GM19238 (cell line): ENCODE results near the gene NTM.

Experiments
- DNase-seq: peaks from one replicate; pipeline ENCODE4 v3.0.0; 2011; ENCODE audit warnings: low spot score; ENCODE audit not compliant: insufficient read length

NTM gene

DNA sequence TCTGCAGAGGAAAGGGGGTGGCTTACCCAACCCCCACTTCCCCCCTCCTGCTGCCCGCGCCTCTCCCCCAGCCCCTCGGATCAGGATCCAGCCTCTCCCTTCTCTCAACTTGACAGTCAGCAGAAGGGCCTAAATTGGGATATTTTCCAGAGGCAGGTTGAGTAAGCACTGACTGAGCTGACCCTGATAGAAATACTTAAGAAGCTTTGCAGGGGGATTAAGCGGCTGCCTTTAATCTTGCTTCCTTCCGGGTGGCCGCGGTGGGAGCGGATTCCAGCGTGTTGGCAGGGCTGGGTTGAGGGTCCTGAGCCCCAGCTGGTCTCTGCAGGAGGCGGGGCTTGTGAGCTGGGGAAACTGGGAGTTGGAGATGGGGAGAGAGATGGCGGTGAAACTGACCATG, 445.2 kb downstream of the NTM start:
- DNase-seq = no peak

GRCh38 chr11:131816051-131816450, 445.6 kb downstream of the NTM start:
- no peak for DNase-seq

- no peak for DNase-seq
These were observed 447.3 kb downstream of the NTM start for GRCh38 chr11:131817687-131818188.

DNA sequence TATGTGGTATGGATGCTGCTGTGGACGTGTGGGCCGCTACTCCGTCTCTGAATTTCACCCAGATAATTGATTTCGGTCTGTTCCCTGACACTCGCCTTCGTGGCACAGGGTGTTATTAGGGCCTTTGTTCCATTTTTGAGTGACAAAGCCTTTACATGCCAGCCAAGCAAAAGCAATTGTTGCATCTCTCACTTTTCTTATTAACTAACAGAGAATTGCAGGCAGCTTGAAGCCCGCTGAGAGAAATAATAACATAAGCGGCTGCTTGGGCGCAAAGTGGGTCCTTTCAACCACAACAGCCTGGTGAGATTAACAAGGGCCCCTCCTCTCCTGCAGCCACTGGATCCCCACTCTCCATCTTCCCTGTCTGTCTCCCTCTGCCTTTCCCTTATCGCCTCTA, 449.4 kb downstream of the NTM start:
- DNase-seq = no peak

- DNase-seq = no peak
These were observed 452.1 kb downstream of the NTM start for GRCh38 chr11:131822506-131822905.

GRCh38 chr11:131823772-131824171, 453.4 kb downstream of the NTM start:
- no peak for DNase-seq

DNA sequence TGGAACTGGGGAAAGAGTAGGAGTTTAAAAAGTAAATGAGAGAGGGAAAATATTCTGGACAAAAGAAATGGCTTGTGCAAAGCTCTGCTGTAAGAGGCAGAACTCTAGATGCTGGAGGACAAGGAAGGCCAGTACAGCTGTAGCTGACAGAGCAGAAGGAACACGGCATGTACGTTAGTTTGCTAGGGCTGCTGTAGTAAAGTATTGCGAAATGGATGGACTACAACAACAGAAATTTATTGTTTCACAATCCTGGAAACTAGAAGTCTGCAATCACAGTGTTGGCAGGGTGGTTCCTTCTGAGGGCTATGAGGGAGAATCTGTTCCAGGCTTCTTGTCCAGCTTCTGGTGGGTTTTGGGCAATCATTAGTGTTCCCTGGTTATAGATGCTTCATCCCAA, 454.4 kb downstream of the NTM start:
- DNase-seq = no peak

DNA sequence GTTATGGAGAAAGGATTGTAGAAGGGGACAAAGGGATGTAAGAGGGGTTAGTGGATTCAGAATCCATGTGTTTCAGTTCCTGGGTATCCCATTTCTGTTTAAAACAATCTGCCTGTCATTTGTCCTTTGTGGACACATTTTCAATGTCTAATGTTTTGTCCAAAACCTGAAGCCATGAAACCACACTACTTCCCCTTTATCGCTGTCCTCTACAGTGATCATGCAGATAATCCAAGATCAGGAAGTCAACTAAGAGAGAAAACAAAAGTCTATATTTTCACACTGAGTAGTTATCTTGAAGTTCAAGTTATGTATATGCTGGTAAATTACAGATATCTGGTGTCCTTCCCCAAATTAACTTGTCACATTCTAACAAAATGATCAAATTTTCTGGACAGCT, 457.0 kb downstream of the NTM start:
- DNase-seq = no peak

DNA sequence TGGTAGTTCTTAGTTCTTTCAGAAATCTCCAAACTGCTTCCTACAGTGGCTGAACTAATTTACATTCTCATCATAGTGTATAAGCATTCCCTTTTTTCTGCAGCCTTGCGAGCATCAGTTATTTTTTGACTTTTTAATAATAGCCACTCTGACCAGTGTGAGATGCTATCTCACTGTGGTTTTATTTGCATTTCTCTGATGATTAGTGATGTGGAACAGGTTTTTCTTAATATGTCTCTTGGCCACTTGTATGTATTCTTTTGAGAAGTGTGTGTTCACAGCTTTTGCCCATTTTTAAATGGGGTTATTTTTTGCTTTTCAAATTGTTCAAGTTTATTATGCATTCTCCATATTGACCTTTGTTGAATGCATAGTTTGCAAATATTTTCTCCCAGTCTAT, 459.3 kb downstream of the NTM start:
- no peak for DNase-seq

DNA sequence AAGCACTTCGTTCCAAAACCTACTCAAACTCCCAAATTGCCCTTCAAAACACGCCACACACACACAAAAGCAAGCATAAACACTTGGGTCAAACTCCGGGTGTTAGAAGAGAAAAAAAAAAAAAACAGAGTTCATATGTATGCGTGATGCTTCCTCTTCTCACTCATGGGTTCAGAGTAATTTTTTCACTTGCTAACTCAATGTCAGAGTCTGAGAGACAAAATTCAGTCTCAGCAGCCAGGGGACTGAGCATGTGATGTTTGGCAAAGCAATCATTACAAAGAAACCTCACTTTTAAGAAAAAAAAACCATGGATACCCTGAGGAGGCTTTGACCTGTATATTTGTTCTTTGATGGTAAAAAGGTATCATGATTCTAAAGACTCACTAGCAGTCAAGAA, 461.7 kb downstream of the NTM start:
- DNase-seq = no peak

GRCh38 chr11:131833366-131833765, 463.0 kb downstream of the NTM start:
- DNase-seq = no peak

DNA sequence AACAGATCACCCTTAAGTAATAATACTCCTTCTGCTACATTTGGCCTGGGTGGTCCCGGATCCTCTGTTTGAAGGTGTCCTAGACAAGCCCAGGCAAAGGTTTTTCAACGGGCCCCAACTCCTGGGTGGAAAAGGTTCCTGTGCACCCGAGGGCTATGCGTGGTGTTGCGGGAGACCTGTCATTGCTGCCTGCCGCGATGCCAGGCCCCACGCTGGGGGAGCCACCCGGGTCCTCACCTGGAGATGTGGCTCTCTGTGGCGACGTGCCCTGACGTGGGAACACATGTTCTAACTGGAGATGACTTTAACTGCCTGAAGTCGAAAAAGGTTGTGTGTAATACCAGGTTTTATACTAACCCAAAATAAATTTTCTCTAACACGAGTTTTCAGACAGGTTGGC, 467.1 kb downstream of the NTM start:
- no peak for DNase-seq

- DNase-seq = no peak
These were observed 467.6 kb downstream of the NTM start for GRCh38 chr11:131838016-131838415.

DNA sequence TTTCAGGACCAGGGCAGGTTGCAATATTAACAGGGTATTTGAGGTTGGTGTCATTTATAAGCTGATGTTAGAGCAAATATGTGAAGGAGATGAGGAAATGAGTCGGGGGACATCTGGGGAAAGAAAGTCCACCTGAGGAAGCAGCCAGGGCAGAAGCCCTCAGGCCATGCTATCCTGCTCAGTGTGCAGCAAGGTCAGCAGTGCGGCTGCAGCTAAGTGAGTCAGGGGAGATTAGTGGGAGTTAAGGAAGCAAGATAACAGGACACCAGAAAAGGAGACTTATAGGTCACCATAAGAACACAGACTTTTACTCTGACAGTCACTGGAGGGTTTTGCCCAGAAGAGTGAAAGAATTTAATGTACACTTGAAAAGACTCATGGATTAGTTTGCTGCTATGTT, 468.9 kb downstream of the NTM start:
- DNase-seq = no peak

DNA sequence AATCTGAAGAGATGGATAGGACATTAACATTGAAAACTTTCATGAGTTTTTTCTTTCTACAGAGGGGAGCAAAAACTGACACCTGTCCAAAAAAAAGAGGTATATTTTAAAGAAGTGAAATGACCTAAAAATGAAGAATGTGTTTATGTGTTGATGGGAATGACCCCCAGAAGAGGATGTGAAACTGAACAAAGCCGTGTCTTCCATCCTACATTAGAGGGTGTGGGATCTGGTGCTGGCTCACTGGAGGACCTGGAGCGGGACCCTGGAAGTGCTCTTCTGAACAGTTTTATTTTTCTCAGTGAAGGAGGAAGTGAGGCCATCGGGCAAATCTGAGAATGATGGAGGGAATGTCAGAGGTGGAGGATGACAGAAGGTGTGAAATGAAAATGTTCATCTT, 470.1 kb downstream of the NTM start:
- DNase-seq = no peak

GRCh38 chr11:131841028-131841427, 470.6 kb downstream of the NTM start:
- DNase-seq = no peak

DNA sequence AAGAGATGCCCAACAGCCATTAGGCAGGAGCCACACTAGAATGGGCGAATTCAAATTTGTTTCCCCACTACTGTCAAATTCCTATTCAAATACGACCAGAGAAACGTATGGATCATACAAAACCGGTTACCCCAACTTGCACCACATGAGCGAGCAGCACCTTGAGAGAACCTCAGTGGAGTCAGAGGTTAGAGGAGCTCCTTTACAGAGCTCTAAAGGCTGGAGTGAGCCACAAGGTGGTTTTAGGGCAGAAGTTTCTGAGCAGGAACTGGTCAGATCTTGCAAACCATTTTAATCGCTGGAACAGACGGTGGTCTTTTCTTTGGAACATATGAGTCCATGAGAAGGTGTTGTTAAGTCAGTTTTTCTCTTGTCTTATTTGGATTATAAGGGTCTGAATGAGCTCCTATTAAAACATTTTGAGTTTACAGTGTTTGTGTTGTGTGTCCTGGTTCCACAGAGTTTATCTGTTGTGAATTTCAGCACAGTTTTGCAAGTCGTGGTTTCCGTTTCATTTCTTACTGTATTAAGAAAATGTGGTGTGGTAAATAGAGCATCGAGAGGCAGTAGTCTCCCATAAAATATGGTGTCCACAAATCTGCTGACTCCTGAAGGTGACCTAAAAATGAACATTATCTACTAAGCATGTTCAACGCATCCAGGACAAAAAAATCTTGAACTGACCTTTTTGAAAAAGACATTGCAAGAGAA, 471.7 kb downstream of the NTM start:
- DNase-seq = no peak

DNA sequence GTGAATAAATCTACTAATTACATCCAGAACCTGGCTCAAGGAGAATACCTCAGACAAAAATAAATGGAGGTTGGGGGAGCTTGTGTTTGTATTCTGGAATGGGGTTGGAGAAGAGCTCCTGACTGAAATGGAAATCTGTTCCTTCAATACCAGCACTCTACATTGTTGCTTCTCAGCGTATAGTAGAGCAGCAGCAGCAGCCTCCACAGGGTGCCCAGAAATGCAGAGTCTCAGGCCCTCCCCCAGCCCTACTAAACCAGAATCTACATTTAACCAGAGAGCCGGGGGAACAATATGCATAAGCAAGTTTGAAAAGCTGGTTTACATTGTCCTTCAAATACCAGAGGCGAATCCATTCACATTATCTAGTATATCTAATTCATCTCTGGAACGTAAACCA, 474.8 kb downstream of the NTM start:
- no peak for DNase-seq

DNA sequence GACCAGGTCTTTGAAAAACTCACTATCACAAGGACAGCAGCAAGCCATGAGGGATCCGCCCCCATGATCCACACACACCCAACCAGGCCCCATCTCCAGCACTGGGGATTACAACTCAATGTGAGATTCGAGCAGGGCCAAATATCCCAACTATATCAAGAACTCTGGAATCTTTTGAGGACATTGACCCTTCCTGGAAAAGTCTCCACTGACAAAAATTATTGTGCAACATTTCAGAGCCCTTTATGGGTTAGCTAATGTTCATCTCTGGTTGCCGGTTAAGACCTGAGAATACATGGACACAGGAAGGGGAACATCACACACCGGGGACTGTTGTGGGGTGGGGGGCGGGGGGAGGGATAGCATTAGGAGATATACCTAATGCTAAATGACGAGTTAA, 479.1 kb downstream of the NTM start:
- no peak for DNase-seq

- no peak for DNase-seq
These were observed 480.1 kb downstream of the NTM start for GRCh38 chr11:131850507-131850906.

GRCh38 chr11:131851964-131852755, 481.7 kb downstream of the NTM start:
- DNase-seq = no peak

- DNase-seq = no peak
These were observed 482.3 kb downstream of the NTM start for GRCh38 chr11:131852757-131853156.

- no peak for DNase-seq
These were observed 484.0 kb downstream of the NTM start for GRCh38 chr11:131854391-131854790.
